ENCODE results near the gene COL6A5.

COL6A5 gene

DNA sequence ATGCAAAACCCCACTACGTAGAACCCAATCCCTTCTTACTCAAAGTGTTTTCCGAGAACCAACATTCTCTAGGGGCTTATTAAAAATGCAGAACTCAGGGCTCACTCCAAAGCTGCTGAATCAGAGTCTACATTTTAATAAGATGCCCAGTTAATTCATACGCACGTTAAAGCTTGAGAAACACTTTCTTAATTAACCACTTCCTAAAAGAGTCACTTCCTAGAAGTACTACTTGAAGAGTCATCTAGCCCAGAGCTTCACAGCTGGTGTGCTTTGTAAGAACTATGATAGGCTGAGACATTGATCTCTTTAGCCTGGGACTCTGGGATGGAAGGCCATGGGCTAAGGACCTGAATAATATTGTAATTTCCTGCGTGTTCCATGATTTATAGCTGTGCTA is 9.0 kb downstream of the COL6A5 start:
- no peak overlapping the region for H3K4me3 ChIP-seq (ENCODE audit: low read depth, low read length)
- TF ChIP-seq, protein P1, sequence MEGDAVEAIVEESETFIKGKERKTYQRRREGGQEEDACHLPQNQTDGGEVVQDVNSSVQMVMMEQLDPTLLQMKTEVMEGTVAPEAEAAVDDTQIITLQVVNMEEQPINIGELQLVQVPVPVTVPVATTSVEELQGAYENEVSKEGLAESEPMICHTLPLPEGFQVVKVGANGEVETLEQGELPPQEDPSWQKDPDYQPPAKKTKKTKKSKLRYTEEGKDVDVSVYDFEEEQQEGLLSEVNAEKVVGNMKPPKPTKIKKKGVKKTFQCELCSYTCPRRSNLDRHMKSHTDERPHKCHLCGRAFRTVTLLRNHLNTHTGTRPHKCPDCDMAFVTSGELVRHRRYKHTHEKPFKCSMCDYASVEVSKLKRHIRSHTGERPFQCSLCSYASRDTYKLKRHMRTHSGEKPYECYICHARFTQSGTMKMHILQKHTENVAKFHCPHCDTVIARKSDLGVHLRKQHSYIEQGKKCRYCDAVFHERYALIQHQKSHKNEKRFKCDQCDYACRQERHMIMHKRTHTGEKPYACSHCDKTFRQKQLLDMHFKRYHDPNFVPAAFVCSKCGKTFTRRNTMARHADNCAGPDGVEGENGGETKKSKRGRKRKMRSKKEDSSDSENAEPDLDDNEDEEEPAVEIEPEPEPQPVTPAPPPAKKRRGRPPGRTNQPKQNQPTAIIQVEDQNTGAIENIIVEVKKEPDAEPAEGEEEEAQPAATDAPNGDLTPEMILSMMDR (IDR thresholded peaks at IDR 0.05; ENCODE audit: low read depth, low read length, missing control alignments) = no peak
- no peak for DNase-seq (ENCODE audit: low read depth)
- in situ Hi-C loops (cut with HindIII; ENCODE audit: low sequenced_read_pairs) = no loop called here

GRCh38 chr3:130374033-130374432 is 28.6 kb downstream of the COL6A5 start:
- in situ Hi-C loops (cut with HindIII; ENCODE audit: low sequenced_read_pairs) = no loop called here
- TF ChIP-seq, protein P1 (IDR thresholded peaks at IDR 0.05; ENCODE audit: low read depth, low read length, missing control alignments) = no peak
- no peak overlapping the region for H3K4me3 ChIP-seq (ENCODE audit: low read depth, low read length)
- no peak for DNase-seq (ENCODE audit: low read depth)

DNA sequence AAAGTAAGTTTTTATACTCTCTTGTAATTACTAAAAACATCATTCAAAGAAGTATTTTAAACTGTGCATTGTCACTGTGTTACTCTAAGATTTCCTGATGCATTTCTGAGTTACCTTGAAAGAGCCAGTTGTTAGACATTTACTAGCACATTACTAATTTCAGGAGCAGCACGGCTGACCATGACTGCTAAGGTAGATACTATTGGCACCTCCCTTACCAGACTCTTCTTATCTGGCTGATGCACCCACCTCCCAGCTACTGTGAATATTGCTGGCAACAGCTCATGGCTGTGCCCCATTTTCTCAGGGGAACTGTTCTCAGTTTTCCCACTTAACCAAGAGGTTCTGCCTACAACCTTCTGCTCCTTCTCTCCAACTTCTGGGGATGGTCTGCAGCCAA is 29.4 kb downstream of the COL6A5 start:
- TF ChIP-seq, protein P1 (IDR thresholded peaks at IDR 0.05; ENCODE audit: low read depth, low read length, missing control alignments) = no peak
- H3K4me3 ChIP-seq (ENCODE audit: low read depth, low read length) = no peak overlapping the region
- DNase-seq (ENCODE audit: low read depth) = no peak
- in situ Hi-C loops (cut with HindIII; ENCODE audit: low sequenced_read_pairs) = no loop called here

DNA sequence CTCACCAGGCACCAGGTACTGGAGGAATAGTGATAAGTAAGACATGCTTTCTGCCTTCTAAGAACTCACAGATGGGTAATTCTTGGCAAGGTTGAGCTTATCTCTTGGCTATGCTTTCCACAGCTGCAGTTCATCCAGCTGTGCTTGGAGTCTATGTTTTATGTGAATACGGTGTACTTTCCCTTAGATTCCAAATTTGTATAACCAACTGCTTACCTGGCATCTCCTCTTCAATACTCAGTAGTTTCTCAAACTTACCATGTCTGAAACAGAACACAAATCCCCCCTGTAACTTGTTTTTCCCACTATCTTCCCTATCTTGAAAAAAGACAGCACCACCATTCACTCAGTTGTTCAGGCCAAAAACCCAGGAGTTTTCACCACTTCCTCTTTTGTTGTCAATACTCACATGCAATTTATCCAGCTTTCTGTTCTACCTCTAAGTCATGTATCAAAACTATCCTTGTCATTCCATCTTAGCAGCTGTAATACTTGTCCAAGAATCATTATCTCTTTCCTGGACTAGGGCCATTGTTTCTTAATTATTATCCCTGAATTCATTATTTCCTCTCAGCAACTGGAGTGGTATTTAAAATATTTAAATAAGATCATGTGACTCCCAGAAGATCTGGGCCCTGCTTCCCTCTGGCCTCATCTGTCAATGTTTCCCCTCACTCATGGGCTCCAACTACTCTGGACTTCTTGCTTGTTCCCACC is 32.6 kb downstream of the COL6A5 start:
- in situ Hi-C loops (cut with HindIII; ENCODE audit: low sequenced_read_pairs) = no loop called here
- no peak for DNase-seq (ENCODE audit: low read depth)
- no peak overlapping the region for H3K4me3 ChIP-seq (ENCODE audit: low read depth, low read length)
- TF ChIP-seq, protein P1 (IDR thresholded peaks at IDR 0.05; ENCODE audit: low read depth, low read length, missing control alignments) = no peak

DNA sequence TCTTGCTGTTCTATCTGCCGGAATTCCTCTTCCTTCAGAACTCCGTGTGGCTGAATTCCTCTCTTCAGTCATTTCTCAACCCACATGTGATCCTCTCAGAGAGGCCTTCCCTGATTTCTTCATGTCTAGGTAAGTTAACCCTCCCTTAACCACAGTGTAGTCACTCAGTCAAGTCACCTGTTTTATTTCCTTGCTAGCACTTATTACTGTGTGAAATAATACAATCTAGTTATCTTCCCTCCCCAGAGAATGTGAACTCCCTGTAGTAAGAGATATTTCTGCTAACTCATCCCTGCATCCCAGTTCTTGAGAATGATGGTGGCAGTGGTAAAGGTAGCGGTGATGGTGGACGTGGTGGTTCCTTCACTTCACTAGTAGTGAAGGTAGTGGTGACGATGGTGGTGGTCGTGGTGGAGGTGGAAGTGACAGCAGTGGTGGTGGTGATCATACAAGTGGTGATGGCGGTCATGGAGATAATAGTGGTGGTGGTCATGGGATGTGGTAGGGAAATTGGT is 33.3 kb downstream of the COL6A5 start:
- DNase-seq (ENCODE audit: low read depth) = no peak
- no peak overlapping the region for H3K4me3 ChIP-seq (ENCODE audit: low read depth, low read length)
- in situ Hi-C loops (cut with HindIII; ENCODE audit: low sequenced_read_pairs) = no loop called here
- TF ChIP-seq, protein P1 (IDR thresholded peaks at IDR 0.05; ENCODE audit: low read depth, low read length, missing control alignments) = no peak

DNA sequence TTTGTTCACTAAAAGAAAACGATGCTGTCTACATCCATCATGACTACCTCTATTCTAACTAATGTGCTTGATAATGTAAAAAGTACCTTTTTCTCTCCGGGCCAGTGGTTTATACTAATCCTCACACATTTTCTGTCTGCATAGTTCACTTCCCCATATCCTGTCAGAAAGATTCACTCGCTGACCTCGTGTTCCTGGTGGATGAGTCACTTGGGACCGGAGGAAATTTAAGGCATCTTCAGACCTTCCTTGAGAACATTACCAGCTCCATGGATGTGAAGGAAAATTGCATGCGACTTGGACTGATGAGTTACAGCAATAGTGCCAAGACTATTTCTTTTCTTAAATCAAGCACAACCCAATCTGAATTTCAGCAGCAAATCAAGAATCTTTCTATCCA is 33.8 kb downstream of the COL6A5 start:
- DNase-seq (ENCODE audit: low read depth) = no peak
- in situ Hi-C loops (cut with HindIII; ENCODE audit: low sequenced_read_pairs) = no loop called here
- H3K4me3 ChIP-seq (ENCODE audit: low read depth, low read length) = no peak overlapping the region
- TF ChIP-seq, protein P1 (IDR thresholded peaks at IDR 0.05; ENCODE audit: low read depth, low read length, missing control alignments) = no peak
